Measurements from ENCODE around the gene ADGRD1. TPM values are rescaled to one million over a fixed set of nuclear protein-coding genes. Genes with fewer than 3 reads are reported as not detected.

Gene ADGRD1
- total RNA-seq, 1 donor from 2014 or later: 99.5 TPM

DNA sequence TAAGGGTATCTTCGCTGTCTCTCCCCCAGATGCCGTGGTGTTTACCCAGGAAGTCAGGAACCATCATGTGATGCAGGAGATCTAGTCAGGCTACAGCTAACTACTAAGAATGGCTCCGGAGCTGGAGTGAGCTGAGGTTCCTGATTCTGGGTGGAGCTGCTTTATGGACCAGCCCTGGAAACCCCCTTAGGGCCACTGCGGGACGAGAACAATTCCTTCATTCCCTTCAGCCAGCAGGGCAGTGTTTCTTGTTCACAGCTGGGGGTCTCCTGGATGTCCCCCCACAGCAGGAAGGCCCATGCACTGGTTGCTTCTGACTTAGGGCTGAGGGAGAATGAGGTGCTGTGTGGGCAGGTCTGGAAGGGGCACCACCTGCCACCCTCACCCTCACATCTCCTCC is 199.3 kb downstream of the ADGRD1 start:
- DNase-seq: no peak
- H3K36me3 ChIP-seq: no peaks in the 10 kb centered on the region
- peaks cover 5% of the 10 kb centered on the region for H3K9me3 ChIP-seq (replicated peaks)
- no peaks in the 10 kb centered on the region for H3K27me3 ChIP-seq (ENCODE audit: low read depth)
- intact Hi-C loops (cut with micrococcal nuclease): no loop called here
- H3K4me1 ChIP-seq: no peaks in the 10 kb centered on the region
- H3K27ac ChIP-seq (replicated peaks): no peak overlapping the region
- H3K4me3 ChIP-seq: no peak overlapping the region
- TF ChIP-seq, protein P1, sequence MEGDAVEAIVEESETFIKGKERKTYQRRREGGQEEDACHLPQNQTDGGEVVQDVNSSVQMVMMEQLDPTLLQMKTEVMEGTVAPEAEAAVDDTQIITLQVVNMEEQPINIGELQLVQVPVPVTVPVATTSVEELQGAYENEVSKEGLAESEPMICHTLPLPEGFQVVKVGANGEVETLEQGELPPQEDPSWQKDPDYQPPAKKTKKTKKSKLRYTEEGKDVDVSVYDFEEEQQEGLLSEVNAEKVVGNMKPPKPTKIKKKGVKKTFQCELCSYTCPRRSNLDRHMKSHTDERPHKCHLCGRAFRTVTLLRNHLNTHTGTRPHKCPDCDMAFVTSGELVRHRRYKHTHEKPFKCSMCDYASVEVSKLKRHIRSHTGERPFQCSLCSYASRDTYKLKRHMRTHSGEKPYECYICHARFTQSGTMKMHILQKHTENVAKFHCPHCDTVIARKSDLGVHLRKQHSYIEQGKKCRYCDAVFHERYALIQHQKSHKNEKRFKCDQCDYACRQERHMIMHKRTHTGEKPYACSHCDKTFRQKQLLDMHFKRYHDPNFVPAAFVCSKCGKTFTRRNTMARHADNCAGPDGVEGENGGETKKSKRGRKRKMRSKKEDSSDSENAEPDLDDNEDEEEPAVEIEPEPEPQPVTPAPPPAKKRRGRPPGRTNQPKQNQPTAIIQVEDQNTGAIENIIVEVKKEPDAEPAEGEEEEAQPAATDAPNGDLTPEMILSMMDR (IDR thresholded peaks at IDR 0.05; ENCODE audit: borderline replicate concordance): no peak

DNA sequence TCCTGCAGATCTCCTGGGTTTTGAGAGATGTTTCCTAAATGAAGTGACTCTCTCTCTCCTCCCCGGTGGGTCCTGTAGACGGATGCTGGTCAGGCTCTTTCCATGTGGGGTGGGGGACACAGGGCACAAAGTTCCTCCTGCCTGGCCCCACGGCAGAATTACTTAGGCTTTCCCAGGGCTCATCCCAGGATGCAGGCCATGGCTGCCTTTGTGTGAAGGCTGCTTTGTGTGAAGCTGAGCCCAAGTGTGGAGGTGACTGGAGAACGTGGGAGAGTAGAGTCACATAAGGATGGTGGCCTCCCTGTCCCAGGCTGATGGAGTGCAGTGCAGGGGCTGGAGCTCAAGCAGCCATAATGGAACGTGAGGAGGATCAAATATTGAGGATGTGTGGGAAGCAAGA is 200.2 kb downstream of the ADGRD1 start:
- Histone ChIP-seq H3K4me1 (no peaks in the 10 kb centered on the region), H3K9me3 (replicated peaks) (peaks cover 5% of the 10 kb centered on the region), H3K36me3 (no peaks in the 10 kb centered on the region), H3K27ac (replicated peaks) (no peak overlapping the region), H3K4me3 (no peak overlapping the region), H3K27me3 (ENCODE audit: low read depth) (no peaks in the 10 kb centered on the region)
- TF ChIP-seq, protein P1 (IDR thresholded peaks at IDR 0.05; ENCODE audit: borderline replicate concordance): no peak
- intact Hi-C loops (cut with micrococcal nuclease): no loop called here
- no peak for DNase-seq

DNA sequence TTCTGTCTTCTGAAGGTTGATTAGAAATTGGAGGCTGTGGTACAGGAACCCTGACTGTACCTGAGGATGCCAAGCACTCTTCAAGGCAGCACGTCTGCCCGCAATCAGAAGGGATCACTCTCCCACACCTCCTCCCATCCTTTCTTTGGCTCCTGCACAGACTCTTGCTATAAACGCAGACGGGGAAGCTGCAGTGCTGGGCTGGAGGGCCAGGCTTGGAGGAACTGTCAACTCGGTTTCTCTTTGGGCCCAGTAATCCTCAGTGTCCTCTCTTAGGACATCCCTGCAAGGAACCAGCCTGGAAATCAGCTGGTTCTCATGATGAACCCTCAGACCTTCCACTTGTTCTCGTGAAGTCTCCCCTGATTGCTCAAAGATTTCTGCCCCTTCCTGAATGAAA is 201.4 kb downstream of the ADGRD1 start:
- intact Hi-C loops (cut with micrococcal nuclease): no loop called here
- H3K36me3 ChIP-seq: no peaks in the 10 kb centered on the region
- DNase-seq: no peak
- H3K9me3 ChIP-seq (replicated peaks): peaks cover 5% of the 10 kb centered on the region
- H3K27me3 ChIP-seq (ENCODE audit: low read depth): no peaks in the 10 kb centered on the region
- TF ChIP-seq, protein P1 (IDR thresholded peaks at IDR 0.05; ENCODE audit: borderline replicate concordance): no peak
- no peak overlapping the region for H3K27ac ChIP-seq (replicated peaks)
- no peak overlapping the region for H3K4me3 ChIP-seq
- no peaks in the 10 kb centered on the region for H3K4me1 ChIP-seq

DNA sequence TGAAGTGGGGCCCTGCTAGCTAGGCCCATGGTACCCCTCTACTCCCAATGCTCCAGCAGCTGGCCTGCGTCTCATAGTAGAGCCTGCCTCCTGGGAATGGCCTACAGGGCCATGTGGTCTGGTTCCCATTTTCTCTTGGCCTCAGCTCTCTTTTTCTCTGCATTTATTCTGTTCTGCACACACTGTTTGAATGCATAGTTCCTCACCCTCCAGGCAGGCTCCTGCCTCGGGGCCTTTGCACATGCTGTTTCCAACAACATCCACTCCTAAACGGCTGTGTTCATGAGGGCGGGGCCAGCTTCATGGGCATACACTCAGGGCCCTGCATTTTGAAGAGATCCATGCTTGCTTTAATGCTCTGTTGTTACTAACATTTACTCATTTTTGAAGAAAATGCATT is 204.0 kb downstream of the ADGRD1 start:
- H3K4me3 ChIP-seq: no peak overlapping the region
- TF ChIP-seq, protein P1 (IDR thresholded peaks at IDR 0.05; ENCODE audit: borderline replicate concordance): no peak
- no peaks in the 10 kb centered on the region for H3K36me3 ChIP-seq
- no peaks in the 10 kb centered on the region for H3K4me1 ChIP-seq
- no peak for DNase-seq
- peaks cover 22% of the 10 kb centered on the region for H3K27me3 ChIP-seq (ENCODE audit: low read depth)
- peak overlapping the region; percentile 7 for H3K27ac ChIP-seq (replicated peaks)
- intact Hi-C loops (cut with micrococcal nuclease): no loop called here
- H3K9me3 ChIP-seq (replicated peaks): no peaks in the 10 kb centered on the region

DNA sequence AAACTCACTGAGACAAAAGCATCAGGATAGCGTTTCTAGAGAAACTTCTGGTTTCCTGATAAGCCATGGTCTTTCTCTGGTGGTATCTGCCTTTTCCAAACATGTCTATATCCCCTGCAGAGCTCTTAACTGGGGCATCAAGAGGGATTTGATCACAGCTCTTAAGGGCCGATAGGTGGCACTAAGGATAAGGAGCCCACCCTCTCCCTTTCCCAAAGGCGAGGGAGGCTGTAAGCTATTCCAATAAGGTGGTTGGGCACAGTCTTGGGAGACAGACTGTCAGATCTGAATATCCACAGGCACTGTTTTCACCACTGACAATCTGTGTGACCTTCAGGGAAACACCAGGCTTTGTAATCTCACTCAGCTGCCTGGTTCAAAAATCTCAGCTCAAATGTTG is 206.0 kb downstream of the ADGRD1 start:
- Histone ChIP-seq H3K4me3 (no peak overlapping the region), H3K4me1 (no peaks in the 10 kb centered on the region), H3K36me3 (no peaks in the 10 kb centered on the region), H3K9me3 (replicated peaks) (no peaks in the 10 kb centered on the region), H3K27me3 (ENCODE audit: low read depth) (peaks cover 40% of the 10 kb centered on the region), H3K27ac (replicated peaks) (no peak overlapping the region)
- intact Hi-C loops (cut with micrococcal nuclease): no loop called here
- no peak for DNase-seq
- TF ChIP-seq, protein P1 (IDR thresholded peaks at IDR 0.05; ENCODE audit: borderline replicate concordance): no peak

DNA sequence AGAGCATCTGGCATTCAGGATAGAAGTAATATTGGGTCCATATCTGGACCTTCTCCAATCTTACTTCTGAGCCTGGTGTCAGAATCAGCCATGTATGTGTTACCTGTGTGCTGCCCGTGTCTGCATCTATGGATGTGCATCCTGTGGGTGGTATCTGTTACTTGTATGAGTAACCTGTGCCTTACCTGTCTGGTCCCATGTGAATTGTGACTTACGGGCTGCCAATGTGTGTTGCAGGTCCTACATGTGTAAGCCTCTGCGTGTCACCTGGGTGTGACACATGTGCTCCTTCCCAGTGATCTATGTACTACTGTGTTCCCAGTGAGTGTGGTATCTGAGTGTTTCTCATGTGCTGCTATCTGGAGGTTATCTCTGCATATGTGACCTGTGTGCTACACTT is 208.4 kb downstream of the ADGRD1 start:
- TF ChIP-seq, protein P1 (IDR thresholded peaks at IDR 0.05; ENCODE audit: borderline replicate concordance): no peak
- DNase-seq: no peak
- Histone ChIP-seq H3K9me3 (replicated peaks) (no peaks in the 10 kb centered on the region), H3K4me3 (no peak overlapping the region), H3K27ac (replicated peaks) (no peak overlapping the region), H3K36me3 (no peaks in the 10 kb centered on the region), H3K4me1 (no peaks in the 10 kb centered on the region), H3K27me3 (ENCODE audit: low read depth) (peaks cover 58% of the 10 kb centered on the region)
- intact Hi-C loops (cut with micrococcal nuclease): no loop called here

All from left ventricle myocardium inferior (tissue), 1 donor.